Measurements from ENCODE around the gene MKS1.

MKS1 gene

GRCh38 chr17:58196610-58197009 is 22.4 kb downstream of the MKS1 start:
- H3K27me3 ChIP-seq = peaks cover 0 to 52% of the 10 kb centered on the region in 2 donors
- intact Hi-C loops (cut with DNase I; ENCODE audit: low total_unique reads) = no loop called here

GRCh38 chr17:58195518-58196123 is 23.4 kb downstream of the MKS1 start:
- no peak for TF ChIP-seq CTCF (IDR thresholded peaks at IDR 0.05)
- intact Hi-C loops (cut with DNase I; ENCODE audit: low total_unique reads) = no loop called here

More at GRCh38 chr17:58196610-58197009, 22.4 kb downstream of the MKS1 start:
- Histone ChIP-seq H3K4me3 (no peak overlapping the region), H3K9me3 (no peaks in the 10 kb centered on the region), H3K4me1 (peaks cover 0 to 3% (median 0%) of the 10 kb centered on the region in 4 donors), H3K27ac (no peak overlapping the region), H3K36me3 (no peaks in the 10 kb centered on the region)
- TF ChIP-seq CTCF (IDR thresholded peaks at IDR 0.05) = no peak
- no peak for DNase-seq

GRCh38 chr17:58193641-58194255 is 25.3 kb downstream of the MKS1 start:
- Histone ChIP-seq H3K4me1 (peaks cover 0 to 6% (median 0%) of the 10 kb centered on the region in 4 donors), H3K4me3 (no peak overlapping the region), H3K27ac (no peak overlapping the region), H3K36me3 (no peaks in the 10 kb centered on the region), H3K27me3 (peaks cover 0 to 67% of the 10 kb centered on the region in 2 donors), H3K9me3 (no peaks in the 10 kb centered on the region)
- intact Hi-C loops (cut with DNase I; ENCODE audit: low total_unique reads) = no loop called here
- no peak for TF ChIP-seq CTCF (IDR thresholded peaks at IDR 0.05)
- no peak for DNase-seq

More at GRCh38 chr17:58195518-58196123, 23.4 kb downstream of the MKS1 start:
- H3K4me3 ChIP-seq = no peak overlapping the region
- no peaks in the 10 kb centered on the region for H3K36me3 ChIP-seq
- no peaks in the 10 kb centered on the region for H3K9me3 ChIP-seq
- H3K27ac ChIP-seq = no peak overlapping the region
- peaks cover 0 to 62% of the 10 kb centered on the region in 2 donors for H3K27me3 ChIP-seq
- no peak for DNase-seq
- H3K4me1 ChIP-seq = peaks cover 0 to 3% (median 0%) of the 10 kb centered on the region in 4 donors

- H3K4me3 ChIP-seq = no peak within 1 kb of the TSS
- H3K4me1 ChIP-seq = peaks cover 0 to 6% (median 0%) of the 10 kb centered on the region in 4 donors
- H3K27me3 ChIP-seq = peaks cover 0 to 61% of the 10 kb centered on the region in 2 donors
- no peaks in the 10 kb centered on the region for H3K9me3 ChIP-seq
- intact Hi-C loops (cut with DNase I; ENCODE audit: low total_unique reads) = no loop called here
- H3K36me3 ChIP-seq = no peaks in the 10 kb centered on the region
- H3K27ac ChIP-seq = no peak within 1 kb of the TSS
- TF ChIP-seq CTCF (IDR thresholded peaks at IDR 0.05) = no peak
- no peak for DNase-seq
Measured at GRCh38 chr17:58192612-58193011, 26.4 kb downstream of the MKS1 start, which contains the start of gene EPX. Gene EPX, plus strand, starts transcription at chr17:58192726. Its CDS starts 121 bp downstream, at chr17:58192847.

- no peak overlapping the region for H3K4me3 ChIP-seq
- no peak for TF ChIP-seq CTCF (IDR thresholded peaks at IDR 0.05)
- H3K36me3 ChIP-seq = no peaks in the 10 kb centered on the region
- H3K27me3 ChIP-seq = peaks cover 0 to 63% of the 10 kb centered on the region in 2 donors
- DNase-seq = no peak
- no peaks in the 10 kb centered on the region for H3K9me3 ChIP-seq
- H3K4me1 ChIP-seq = peaks cover 0 to 6% (median 0%) of the 10 kb centered on the region in 4 donors
- no peak overlapping the region for H3K27ac ChIP-seq
- intact Hi-C loops (cut with DNase I; ENCODE audit: low total_unique reads) = no loop called here
Measured at GRCh38 chr17:58191241-58191896, 27.7 kb downstream of the MKS1 start.
